IMR-90 (cell line): ENCODE data around the gene KDF1. TPM values are rescaled to one million over a fixed set of nuclear protein-coding genes. Genes with fewer than 3 reads are reported as not detected.

Experiments used
- ATAC-seq: fragments of 200-7000 bp; cut with Tn5 transposase; 2 replicates; pipeline ENCODE4 v1.9.1; 2020; ENCODE audit warnings: low read depth, mild to moderate bottlenecking, moderate library complexity
- BruUV-seq: library from RNA; stranded (reverse); fragments of 400-500 nt; replicated peaks from 2 replicates; lab custom pipeline; 2021; lab: Mats Ljungman, UMichigan
- CTCF ChIA-PET: fragments of 300-600 bp; formaldehyde crosslinking; extraction: SDS; loops from one replicate; lab custom pipeline; 2021; ENCODE audit warnings: antibody characterized with exemption; lab: Yijun Ruan, JAX
- POLR2A ChIA-PET: fragments of 300-600 bp; sonication (Branson Sonifier 250); formaldehyde crosslinking; loops from one replicate; lab custom pipeline; 2022; ENCODE audit warnings: antibody characterized with exemption; ENCODE audit not compliant: unreplicated experiment; lab: Charles Lee
- DNase-seq: peaks from one replicate; pipeline ENCODE4 v3.0.0; 2013
- H2AFZ ChIP-seq: replicated peaks from 2 replicates; pipeline ENCODE3; 2013; ENCODE audit warnings: low read length, mild to moderate bottlenecking; ENCODE audit not compliant: poor library complexity
- H2AK5ac ChIP-seq: 2 replicates; pipeline ENCODE4 v1.6.1; 2013; ENCODE audit warnings: low read depth, low read length, inconsistent platforms
- H2AK9ac ChIP-seq: replicated peaks from 2 replicates; pipeline ENCODE3; 2013; ENCODE audit warnings: mild to moderate bottlenecking, low read depth, low read length, moderate library complexity; ENCODE audit not compliant: poor library complexity
- H2BK120ac ChIP-seq: 2 replicates; pipeline ENCODE4 v1.6.1; 2013; ENCODE audit warnings: low read depth, low read length, inconsistent platforms
- H2BK15ac ChIP-seq: 3 replicates; pipeline ENCODE4 v1.6.1; 2013; ENCODE audit warnings: low read depth, low read length, inconsistent platforms
- H2BK20ac ChIP-seq: 2 replicates; pipeline ENCODE4 v1.6.1; 2013; ENCODE audit warnings: low read depth, mild to moderate bottlenecking, inconsistent platforms, low read length, moderate library complexity
- H2BK5ac ChIP-seq: 2 replicates; pipeline ENCODE4 v1.6.1; 2013; ENCODE audit warnings: mild to moderate bottlenecking, low read depth, low read length, inconsistent platforms; ENCODE audit not compliant: poor library complexity, severe bottlenecking
- H3K14ac ChIP-seq: replicated peaks from 2 replicates; pipeline ENCODE4 v1.6.1; 2013; ENCODE audit warnings: low read depth, low read length, inconsistent platforms
- H3K18ac ChIP-seq: 2 replicates; pipeline ENCODE4 v1.6.1; 2013; ENCODE audit warnings: low read depth, low read length, control low read depth
- H3K23ac ChIP-seq: 2 replicates; pipeline ENCODE4 v1.6.1; 2013; ENCODE audit warnings: low read depth, low read length, inconsistent platforms
- H3K27ac ChIP-seq: 2 replicates; pipeline ENCODE4 v1.5.1; 2013; ENCODE audit warnings: mild to moderate bottlenecking, control low read depth, low read length; ENCODE audit not compliant: insufficient read depth
- H3K27me3 ChIP-seq: 2 replicates; pipeline ENCODE4 v1.6.1; 2013; ENCODE audit warnings: low read length; ENCODE audit not compliant: control insufficient read depth, insufficient read depth
- H3K36me3 ChIP-seq: 2 replicates; pipeline ENCODE4 v1.6.1; 2013; ENCODE audit warnings: low read length, mixed read lengths; ENCODE audit not compliant: control insufficient read depth, insufficient read depth
- H3K4ac ChIP-seq: 2 replicates; pipeline ENCODE4 v1.6.1; 2013; ENCODE audit warnings: low read depth, low read length, inconsistent platforms
- H3K4me1 ChIP-seq: 2 replicates; pipeline ENCODE4 v1.6.1; 2013; ENCODE audit warnings: low read length, mixed read lengths; ENCODE audit not compliant: control insufficient read depth, insufficient read depth
- H3K4me2 ChIP-seq: 2 replicates; pipeline ENCODE4 v1.6.1; 2013; ENCODE audit warnings: low read depth, mild to moderate bottlenecking, control low read depth, low read length, moderate library complexity
- H3K4me3 ChIP-seq: 2 replicates; pipeline ENCODE4 v1.5.1; 2013; ENCODE audit warnings: low read depth, mild to moderate bottlenecking, control low read depth, low read length, moderate library complexity; ENCODE audit not compliant: insufficient read depth
- H3K56ac ChIP-seq: 2 replicates; pipeline ENCODE4 v1.6.1; 2013; ENCODE audit warnings: low read length, inconsistent platforms; ENCODE audit not compliant: insufficient read depth; ENCODE audit errors: extremely low read depth
- H3K79me1 ChIP-seq, 2 experiments: 2 replicates each; pipeline ENCODE4 v1.6.1; 2013; ENCODE audit warnings: low read length in 2 of 2, inconsistent platforms in 1 of 2, low read depth in 1 of 2
- H3K9ac ChIP-seq: 2 replicates; pipeline ENCODE4 v1.6.1; 2013; ENCODE audit warnings: low read depth, low read length, control low read depth
- H3K9me1 ChIP-seq: 2 replicates; pipeline ENCODE4 v1.6.1; 2013; ENCODE audit warnings: low read length, inconsistent platforms; ENCODE audit not compliant: insufficient read depth
- H3K9me3 ChIP-seq: 2 replicates; pipeline ENCODE4 v1.6.1; 2013; ENCODE audit warnings: low read length; ENCODE audit not compliant: control insufficient read depth, insufficient read depth
- H4K20me1 ChIP-seq: 2 replicates; pipeline ENCODE4 v1.6.1; 2013; ENCODE audit warnings: low read length, inconsistent platforms; ENCODE audit not compliant: insufficient read depth
- H4K5ac ChIP-seq: 2 replicates; pipeline ENCODE4 v1.6.1; 2013; ENCODE audit warnings: mild to moderate bottlenecking, low read depth, low read length, control low read depth
- H4K8ac ChIP-seq, 2 experiments: 2 replicates each; pipeline ENCODE4 v1.6.1; 2013; ENCODE audit warnings: low read depth in 2 of 2, low read length in 2 of 2, control low read depth in 1 of 2, inconsistent platforms in 1 of 2
- H4K91ac ChIP-seq: 2 replicates; pipeline ENCODE4 v1.6.1; 2013; ENCODE audit warnings: low read depth, low read length, inconsistent platforms; ENCODE audit not compliant: insufficient read depth
- BHLHE40 ChIP-seq: fragments of 150-350 bp; IDR thresholded peaks from 2 replicates; pipeline ENCODE4 v1.6.1; 2016; ENCODE audit warnings: mild to moderate bottlenecking, low read depth, low read length
- CEBPB ChIP-seq: IDR thresholded peaks from 2 replicates; pipeline ENCODE4 v1.6.1; 2012; ENCODE audit warnings: low read depth, low read length, improper control_type of control experiment
- CHD1 ChIP-seq: IDR thresholded peaks from 2 replicates; pipeline ENCODE4 v1.6.1; 2012; ENCODE audit warnings: low read depth, low read length, improper control_type of control experiment
- CTCF ChIP-seq: conservative IDR thresholded peaks from 2 replicates; pipeline ENCODE4 v1.5.1; 2012; ENCODE audit warnings: mild to moderate bottlenecking, low read depth, low read length, improper control_type of control experiment
- ELK1 ChIP-seq: fragments of 150-350 bp; IDR thresholded peaks from 2 replicates; pipeline ENCODE4 v1.6.1; 2016; ENCODE audit warnings: low read depth, mild to moderate bottlenecking, low read length, moderate library complexity, borderline replicate concordance
- FOS ChIP-seq: fragments of 150-350 bp; IDR thresholded peaks from 2 replicates; pipeline ENCODE4 v1.6.1; 2016; ENCODE audit warnings: low read depth, low read length
- MAFK ChIP-seq: IDR thresholded peaks from 2 replicates; pipeline ENCODE4 v1.6.1; 2012; ENCODE audit warnings: low read depth, low read length, improper control_type of control experiment
- MAZ ChIP-seq: IDR thresholded peaks from 2 replicates; pipeline ENCODE4 v1.6.1; 2012; ENCODE audit warnings: low read depth, mild to moderate bottlenecking, low read length, improper control_type of control experiment, moderate library complexity, borderline replicate concordance
- MXI1 ChIP-seq: IDR thresholded peaks from 2 replicates; pipeline ENCODE4 v1.6.1; 2012; ENCODE audit warnings: low read depth, mild to moderate bottlenecking, low read length, moderate library complexity, borderline replicate concordance
- NFE2L2 ChIP-seq: fragments of 150-350 bp; IDR thresholded peaks from 2 replicates; pipeline ENCODE4 v1.6.1; 2016; ENCODE audit warnings: low read depth, mild to moderate bottlenecking, low read length
- POLR2A ChIP-seq: IDR thresholded peaks from 2 replicates; pipeline ENCODE4 v1.6.1; 2012; ENCODE audit warnings: mild to moderate bottlenecking, low read depth, low read length
- RAD21 ChIP-seq: IDR thresholded peaks from 2 replicates; pipeline ENCODE4 v1.6.1; 2012; ENCODE audit warnings: low read length, improper control_type of control experiment
- RCOR1 ChIP-seq: IDR thresholded peaks from 2 replicates; pipeline ENCODE4 v1.6.1; 2012; ENCODE audit warnings: mild to moderate bottlenecking, low read length, improper control_type of control experiment; ENCODE audit not compliant: insufficient replicate concordance
- RFX5 ChIP-seq: IDR thresholded peaks from 2 replicates; pipeline ENCODE4 v1.8.0; 2012; ENCODE audit warnings: low read depth, mild to moderate bottlenecking, low read length, moderate library complexity
- SMC3 ChIP-seq: fragments of 150-350 bp; IDR thresholded peaks from 2 replicates; pipeline ENCODE4 v1.6.1; 2016; ENCODE audit warnings: low read depth, mild to moderate bottlenecking, antibody characterized with exemption, low read length, moderate library complexity
- USF2 ChIP-seq: fragments of 150-350 bp; IDR thresholded peaks from 2 replicates; pipeline ENCODE4 v1.6.1; 2017; ENCODE audit warnings: mild to moderate bottlenecking, antibody characterized with exemption, low read length, low read depth
- WGBS, 2 experiments: methylation state at CpG; one replicate each; pipeline versions ENCODE4 v1.1.5 to v1.1.7; 2013; ENCODE audit warnings: missing lambda C conversion rate in 2 of 2; ENCODE audit not compliant: insufficient read length in 1 of 2; ENCODE audit errors: extremely low coverage in 2 of 2; 5-methylcytosine and 5-hydroxymethylcytosine counted together
- dilution Hi-C: fragments of 300-500 bp; cut with HindIII; formaldehyde crosslinking; loops from one replicate; pipeline ENCODE4 v1.14.3; 2018; ENCODE audit warnings: low sequenced_read_pairs; ENCODE audit not compliant: unreplicated experiment
- in situ Hi-C: fragments of 300-500 bp; cut with MboI; formaldehyde crosslinking; loops from 3 replicates; pipeline ENCODE4 v1.14.3; 2019; ENCODE audit warnings: low sequenced_read_pairs, inconsistent platforms, mixed read lengths
- intact Hi-C: fragments of 100-400 bp; cut with micrococcal nuclease; formaldehyde crosslinking; loops from 2 replicates; pipeline ENCODE4 v1.10.0; 2022
- polyA plus RNA-seq, 3 experiments: library from polyadenylated mRNA; depleted of rRNA; stranded (reverse); fragments of >200 nt; gene quantifications; 2 replicates each; pipeline ENCODE4 v1.2.3, GENCODE V29; 2012; ENCODE audit warnings: low replicate concordance in 1 of 3
- total RNA-seq: library from RNA; depleted of rRNA; stranded (reverse); fragments of >200 nt; gene quantifications from 2 replicates; pipeline ENCODE4 v1.2.3, GENCODE V29; 2012

The KDF1 gene
- total and polyA plus RNA-seq, 2 of the 4 experiments (the other 2 are of a cell fraction): not detected

- in situ Hi-C loops: no loop called here
- no peaks in the 10 kb centered on the region for H3K27me3 ChIP-seq
Measured at GRCh38 chr1:26953374-26953773, 6.9 kb downstream of the KDF1 start.

More at GRCh38 chr1:26953374-26953773, 6.9 kb downstream of the KDF1 start:
- TF ChIP-seq POLR2A: no peak
- no peak for TF ChIP-seq MAFK
- no peak for TF ChIP-seq SMC3
- TF ChIP-seq FOS: no peak
- no peak for TF ChIP-seq USF2
- TF ChIP-seq RCOR1: no peak
- no peak for TF ChIP-seq BHLHE40
- TF ChIP-seq CTCF: no peak
- no peak for TF ChIP-seq RFX5
- no peak for TF ChIP-seq RAD21
- no peak for TF ChIP-seq NFE2L2
- no peak for TF ChIP-seq CEBPB
- TF ChIP-seq CHD1: no peak
- TF ChIP-seq ELK1: no peak
- TF ChIP-seq MAZ: no peak
- no peak for TF ChIP-seq MXI1
- Histone ChIP-seq H3K18ac (no peak overlapping the region), H2BK15ac (no peak overlapping the region), H3K36me3 (no peaks in the 10 kb centered on the region), H3K79me1 (no peaks in the 10 kb centered on the region; a peak in 1 of 4 replicates), H2AK9ac (no peak overlapping the region), H3K4me1 (no peaks in the 10 kb centered on the region), H4K8ac (no peak overlapping the region), H3K4me3 (no peak overlapping the region), H2BK120ac (no peak overlapping the region), H3K27ac (no peak overlapping the region), H4K5ac (no peak overlapping the region), H3K9me3 (peaks cover 7% of the 10 kb centered on the region), H4K91ac (no peak overlapping the region), H2BK5ac (no peak overlapping the region), H3K4me2 (no peak overlapping the region), H3K14ac (no peak overlapping the region), H3K4ac (no peak overlapping the region), H2AK5ac (no peak overlapping the region), H3K56ac (no peak overlapping the region), H3K23ac (no peak overlapping the region), H4K20me1 (no peaks in the 10 kb centered on the region; the same call in 1 of the 2 replicates), H3K9me1 (0 out of 2 replicates have a peak, but pooled peaks cover 4% of the 10 kb centered on the region), H2AFZ (no peak overlapping the region), H2BK20ac (no peak overlapping the region), H3K9ac (no peak overlapping the region)
- WGBS, 2 experiments: no CpG with 5 or more reads among the region's 5 CpGs
- ATAC-seq (no peak), DNase-seq (no peak)
- intact Hi-C loops (no loop called here), dilution Hi-C loops (no loop called here)
- BruUV-seq: no TSS peak
- ChIA-PET POLR2A (no interaction called here), CTCF (interaction anchor here (0.6 kb wide), 1 partner anchor 9 kb away, joined by 3 read pairs; no protein-coding TSS in a partner anchor)
